ENCODE measurements around the gene DCBLD1.

DCBLD1 gene

GRCh38 chr6:117592983-117593759, 110.7 kb downstream of the DCBLD1 start:
- DNase-seq (ENCODE audit: insufficient read length, low spot score), result no peak
- FAIRE-seq, result no peak
- TF ChIP-seq POLR2A (IDR thresholded peaks at IDR 0.05; ENCODE audit: low read depth, low read length), result no peak

GRCh38 chr6:117595099-117595923, 112.8 kb downstream of the DCBLD1 start:
- no peak for DNase-seq (ENCODE audit: insufficient read length, low spot score)
- no peak for TF ChIP-seq POLR2A (IDR thresholded peaks at IDR 0.05; ENCODE audit: low read depth, low read length)
- no peak for FAIRE-seq

- TF ChIP-seq POLR2A (IDR thresholded peaks at IDR 0.05; ENCODE audit: low read depth, low read length), result no peak
- no peak for DNase-seq (ENCODE audit: insufficient read length, low spot score)
- no peak for FAIRE-seq
Observed at GRCh38 chr6:117597755-117598154, 115.3 kb downstream of the DCBLD1 start.
